Adrenal gland (tissue), 12 donors: ENCODE measurements around the gene CDH4. TPM values are rescaled to one million over a fixed set of nuclear protein-coding genes. Genes with fewer than 3 reads are reported as not detected.

Source experiments
- DNase-seq, 7 donors: peaks; one replicate each; pipeline ENCODE4 v3.0.0-alpha.2; 2019 to 2020
- H3K27ac ChIP-seq, 5 donors: fragments of 200-600 bp; sonication (generic) in 4 of 5; 1 replicate in 3 of 5; 2 replicates in 2 of 5; pipeline versions ENCODE4 v1.5.1 to v1.8.0; 2016 to 2020; ENCODE audit warnings: mild to moderate bottlenecking in 1 of 5
- H3K27me3 ChIP-seq: fragments of 200-600 bp; 2 replicates; pipeline ENCODE4 v1.8.0; 2021
- H3K36me3 ChIP-seq, 2 donors: fragments of 200-600 bp; replicated peaks in 1 of 2; 1 replicate in 1 of 2; 2 replicates in 1 of 2; pipeline versions ENCODE4 v1.5.1 to v1.8.0; 2018 to 2022
- H3K4me1 ChIP-seq, 2 donors: fragments of 200-600 bp; replicated peaks in 1 of 2; 1 replicate in 1 of 2; 2 replicates in 1 of 2; pipeline versions ENCODE4 v1.5.1 to v1.8.0; 2018 to 2021
- H3K4me3 ChIP-seq, 4 donors: fragments of 200-600 bp; sonication (generic) in 3 of 4; one replicate each; pipeline ENCODE4 v1.5.1; 2016 to 2018
- H3K9me3 ChIP-seq, 3 donors: fragments of 200-600 bp; sonication (generic) in 1 of 3; replicated peaks in 1 of 3; 1 replicate in 2 of 3; 2 replicates in 1 of 3; pipeline versions ENCODE4 v1.5.1 to v1.8.0; 2016 to 2021
- CTCF ChIP-seq, 6 experiments: fragments of 450-650 bp in 4 of 6; fragments of 200-600 bp in 2 of 6; sonication (generic) in 1 of 6; IDR thresholded peaks; 1 replicate in 5 of 6; 2 replicates in 1 of 6; pipeline versions ENCODE4 v1.5.1 to v1.8.0; 2016 to 2021; ENCODE audit warnings: antibody characterized with exemption in 6 of 6, mild to moderate bottlenecking in 2 of 6, moderate library complexity in 1 of 6
- POLR2A ChIP-seq, 2 donors: fragments of 450-650 bp; IDR thresholded peaks; one replicate each; pipeline ENCODE4 v1.6.1; 2017; ENCODE audit warnings: antibody characterized with exemption in 2 of 2, mild to moderate bottlenecking in 2 of 2, moderate library complexity in 1 of 2
- WGBS, 4 donors: extraction: QIAGEN DNeasy Blood & Tissue Kit in 2 of 4; methylation state at CpG; one replicate each; pipeline versions ENCODE4 v1.1.5 to v1.1.7; 2013 to 2017; 5-methylcytosine and 5-hydroxymethylcytosine counted together
- intact Hi-C, 2 donors: fragments of 100-400 bp; cut with DNase I; formaldehyde crosslinking; loops; one replicate each; pipeline versions ENCODE4 v1.14.1 to v1.15.0; 2022 to 2023
- polyA plus RNA-seq, 3 donors: library from polyadenylated mRNA; stranded (reverse); fragments of 200-250 nt in 2 of 3; fragments of 350-450 nt in 1 of 3; fragmentation: Illumina TruSeq in 1 of 3; extraction: RNeasy Lipid Tissue Mini Kit (QIAGEN cat#74804) in 1 of 3; gene quantifications; one replicate each; pipeline ENCODE4 v1.2.3, GENCODE V29; 2013 to 2014
- total RNA-seq, 9 donors: library from RNA; depleted of rRNA in 4 of 9; stranded (reverse); fragments of >200 nt in 4 of 9; fragments of 120-200 nt in 1 of 9; fragmentation: NEBNext Ultra II Directional in 1 of 9; extraction: Animal tissue kit (Norgen Biotek cat#: 25700) in 1 of 9; gene quantifications; one replicate each; pipeline versions ENCODE4 v1.1.0 to v1.2.4, GENCODE V29; 2013 to 2023
- donor health status: healthy with polysubstance abuse.
- donor health status: Bipolar disorder and iron deficiency.
- donor health status: DM: yes; HTN: yes; CAD: no.
- donor health status: DM: no; HTN: no; CAD: no.
- donor health status: DM: no; HTN: no; CAD: no.
- donor health status: DM: yes; HTN: yes; CAD: no.

Gene CDH4
- total and polyA plus RNA-seq, 12 donors: 0.08 to 0.53 (median 0.20) TPM; not detected in 3

GRCh38 chr20:61722146-61722678 lies 470.2 kb downstream of the CDH4 start:
- Histone ChIP-seq H3K27me3 (no peaks in the 10 kb centered on the region), H3K36me3 (no peaks in the 10 kb centered on the region), H3K4me1 (no peaks in the 10 kb centered on the region), H3K27ac (no peak overlapping the region), H3K4me3 (no peak overlapping the region), H3K9me3 (no peaks in the 10 kb centered on the region)
- intact Hi-C loops: no loop called here
- WGBS, 4 donors: 43 to 63% (median 53%) methylated on average over 5 to 8 of the region's 8 CpGs
- TF ChIP-seq POLR2A (IDR thresholded peaks at IDR 0.05): no peak
- no peak for TF ChIP-seq CTCF (IDR thresholded peaks at IDR 0.05)
- no peak for DNase-seq

- 55 to 86% (median 70%) methylated on average over 6 to 12 of the region's 12 CpGs for WGBS, 4 donors
- Histone ChIP-seq H3K9me3 (no peaks in the 10 kb centered on the region), H3K36me3 (no peaks in the 10 kb centered on the region), H3K4me3 (no peak overlapping the region), H3K27ac (no peak overlapping the region), H3K4me1 (no peaks in the 10 kb centered on the region), H3K27me3 (no peaks in the 10 kb centered on the region)
- no peak for TF ChIP-seq POLR2A (IDR thresholded peaks at IDR 0.05)
- no peak for TF ChIP-seq CTCF (IDR thresholded peaks at IDR 0.05)
- intact Hi-C loops: no loop called here
- DNase-seq: no peak
These were observed 471.6 kb downstream of the CDH4 start for GRCh38 chr20:61723529-61724257.

- H3K4me3 ChIP-seq: no peak overlapping the region
- intact Hi-C loops: no loop called here
- H3K4me1 ChIP-seq: no peaks in the 10 kb centered on the region
- no peaks in the 10 kb centered on the region for H3K27me3 ChIP-seq
- no peak overlapping the region for H3K27ac ChIP-seq
- no peaks in the 10 kb centered on the region for H3K9me3 ChIP-seq
- no peak for DNase-seq
- no peaks in the 10 kb centered on the region for H3K36me3 ChIP-seq
- WGBS, 4 donors: 9 to 23% (median 16%) methylated on average over 3 to 4 of the region's 4 CpGs
- TF ChIP-seq CTCF (IDR thresholded peaks at IDR 0.05): no peak
- no peak for TF ChIP-seq POLR2A (IDR thresholded peaks at IDR 0.05)
These were observed 472.3 kb downstream of the CDH4 start for GRCh38 chr20:61724376-61724775.

- Histone ChIP-seq H3K4me1 (no peaks in the 10 kb centered on the region), H3K27ac (no peak overlapping the region), H3K27me3 (no peaks in the 10 kb centered on the region), H3K36me3 (no peaks in the 10 kb centered on the region), H3K9me3 (no peaks in the 10 kb centered on the region), H3K4me3 (no peak overlapping the region)
- no peak for TF ChIP-seq CTCF (IDR thresholded peaks at IDR 0.05)
- no peak for TF ChIP-seq POLR2A (IDR thresholded peaks at IDR 0.05)
- WGBS, 4 donors: 75 to 92% (median 86%) methylated on average over 2 to 8 of the region's 8 CpGs
- intact Hi-C loops: no loop called here
- no peak for DNase-seq
These were observed 473.1 kb downstream of the CDH4 start for GRCh38 chr20:61725145-61725544.
